HUES6 (cell line): ENCODE measurements around the gene GNG12.

ENCODE experiments used
- H3K27ac ChIP-seq: 2 replicates; pipeline ENCODE4 v1.7.0; 2013; ENCODE audit warnings: low read depth, mild to moderate bottlenecking, low read length, inconsistent platforms
- H3K27me3 ChIP-seq: 2 replicates; pipeline ENCODE4 v1.6.1; 2013; ENCODE audit warnings: low read length; ENCODE audit not compliant: control insufficient read depth, insufficient read depth
- H3K36me3 ChIP-seq: 2 replicates; pipeline ENCODE4 v1.6.1; 2013; ENCODE audit warnings: low read length; ENCODE audit not compliant: control insufficient read depth, insufficient read depth
- H3K4me1 ChIP-seq: 2 replicates; pipeline ENCODE4 v1.6.1; 2013; ENCODE audit warnings: low read length; ENCODE audit not compliant: control insufficient read depth, insufficient read depth
- H3K4me3 ChIP-seq: 2 replicates; pipeline ENCODE4 v1.5.1; 2013; ENCODE audit warnings: low read depth, low read length
- H3K9ac ChIP-seq: one replicate; pipeline ENCODE4 v1.6.1; 2013; ENCODE audit warnings: mild to moderate bottlenecking, low read length
- H3K9me3 ChIP-seq: 2 replicates; pipeline ENCODE4 v1.6.1; 2013; ENCODE audit warnings: low read depth, low read length; ENCODE audit not compliant: control insufficient read depth, insufficient read depth

The GNG12 gene

GRCh38 chr1:67767103-67767782, 66.0 kb downstream of the GNG12 start:
- Histone ChIP-seq H3K27me3 (no peaks in the 10 kb centered on the region), H3K9me3 (no peaks in the 10 kb centered on the region), H3K9ac (no peak overlapping the region), H3K4me3 (no peak overlapping the region), H3K36me3 (no peaks in the 10 kb centered on the region), H3K27ac (no peak overlapping the region), H3K4me1 (peaks cover 11% of the 10 kb centered on the region)

DNA sequence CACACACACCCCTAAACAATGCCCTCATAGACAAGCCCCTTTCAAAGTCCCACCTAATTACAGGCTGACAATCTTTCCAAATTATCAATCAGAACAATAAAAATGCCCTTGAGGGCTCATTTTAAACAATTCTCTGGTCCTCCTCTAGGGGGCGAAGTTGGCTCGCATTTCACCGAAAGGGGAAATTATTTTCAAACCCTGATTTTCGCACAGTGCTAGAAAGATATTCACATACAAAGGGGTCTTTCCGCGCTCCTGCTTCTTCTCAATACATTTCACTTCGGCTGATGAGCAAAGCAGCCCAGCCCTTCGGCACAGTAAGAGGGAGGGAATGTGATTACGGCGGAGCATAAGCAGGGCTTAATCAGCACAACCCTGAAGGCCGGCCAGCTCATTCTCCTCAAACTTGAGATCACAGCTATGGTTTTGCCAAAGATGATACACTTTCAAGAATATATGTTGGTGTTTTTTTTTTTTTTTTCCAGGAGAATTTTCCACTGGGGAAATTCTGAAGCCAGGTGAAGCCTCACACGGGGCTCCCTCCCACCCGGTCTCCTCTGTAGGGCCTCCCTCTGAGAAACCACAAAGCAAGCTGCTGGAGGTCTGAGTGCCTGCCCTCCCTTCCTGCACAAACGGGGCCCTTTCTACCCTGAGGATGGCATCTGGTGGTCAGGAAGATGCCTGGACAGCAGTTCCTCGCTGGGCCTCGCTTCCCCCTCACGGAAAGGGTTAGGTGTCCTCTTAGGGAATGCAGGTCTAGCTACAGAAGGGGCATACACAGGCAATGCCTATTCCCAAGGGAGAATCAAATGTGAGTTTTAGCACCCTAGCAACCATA, 66.9 kb downstream of the GNG12 start:
- Histone ChIP-seq H3K9me3 (no peaks in the 10 kb centered on the region), H3K27me3 (no peaks in the 10 kb centered on the region), H3K4me1 (peaks cover 11% of the 10 kb centered on the region), H3K9ac (peak overlapping the region; percentile 21), H3K4me3 (peak overlapping the region; percentile 35; the same call in 1 of the 2 replicates), H3K27ac (no peak overlapping the region), H3K36me3 (no peaks in the 10 kb centered on the region)

- Histone ChIP-seq H3K4me1 (peaks cover 16% of the 10 kb centered on the region), H3K36me3 (no peaks in the 10 kb centered on the region), H3K9me3 (no peaks in the 10 kb centered on the region), H3K9ac (no peak overlapping the region), H3K27ac (no peak overlapping the region), H3K27me3 (no peaks in the 10 kb centered on the region), H3K4me3 (no peak overlapping the region)
Observed at GRCh38 chr1:67764633-67765032, 68.6 kb downstream of the GNG12 start.

- Histone ChIP-seq H3K27me3 (no peaks in the 10 kb centered on the region), H3K4me1 (peaks cover 11% of the 10 kb centered on the region), H3K27ac (no peak overlapping the region), H3K9me3 (no peaks in the 10 kb centered on the region), H3K9ac (no peak overlapping the region), H3K36me3 (no peaks in the 10 kb centered on the region), H3K4me3 (no peak overlapping the region)
Observed at GRCh38 chr1:67761730-67762129, 71.5 kb downstream of the GNG12 start.

DNA sequence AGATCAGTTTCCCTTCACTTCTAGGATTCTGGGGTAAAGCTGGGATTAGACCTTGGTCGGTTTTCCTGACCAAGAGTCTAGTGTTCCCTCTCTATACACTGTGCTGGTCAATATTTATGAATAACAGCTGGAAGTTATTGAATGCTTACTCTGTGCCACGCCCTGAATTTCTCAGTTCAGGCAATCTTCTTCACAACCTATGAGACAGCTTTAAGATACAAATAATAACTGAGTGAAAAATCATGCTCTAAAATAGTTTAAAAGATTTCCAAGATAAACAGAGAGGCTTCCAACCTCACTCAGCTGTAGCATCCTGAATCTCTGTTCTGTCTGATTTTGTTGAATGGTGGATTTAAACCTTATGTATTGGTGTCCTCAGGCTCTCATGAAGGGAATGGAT, 72.2 kb downstream of the GNG12 start:
- Histone ChIP-seq H3K4me3 (no peak overlapping the region), H3K9ac (no peak overlapping the region), H3K9me3 (no peaks in the 10 kb centered on the region), H3K27ac (no peak overlapping the region), H3K4me1 (peaks cover 5% of the 10 kb centered on the region; the same call in 1 of the 2 replicates), H3K36me3 (no peaks in the 10 kb centered on the region), H3K27me3 (no peaks in the 10 kb centered on the region)

- Histone ChIP-seq H3K27me3 (no peaks in the 10 kb centered on the region), H3K4me3 (no peak overlapping the region), H3K9ac (no peak overlapping the region), H3K4me1 (peaks cover 5% of the 10 kb centered on the region; the same call in 1 of the 2 replicates), H3K27ac (no peak overlapping the region), H3K36me3 (no peaks in the 10 kb centered on the region), H3K9me3 (no peaks in the 10 kb centered on the region)
Observed at GRCh38 chr1:67760030-67760821, 73.0 kb downstream of the GNG12 start.

- Histone ChIP-seq H3K36me3 (no peaks in the 10 kb centered on the region), H3K4me3 (no peak overlapping the region), H3K27me3 (no peaks in the 10 kb centered on the region), H3K27ac (no peak overlapping the region), H3K4me1 (peaks cover 5% of the 10 kb centered on the region; the same call in 1 of the 2 replicates), H3K9me3 (no peaks in the 10 kb centered on the region), H3K9ac (no peak overlapping the region)
Observed at GRCh38 chr1:67759692-67760029, 73.6 kb downstream of the GNG12 start.

GRCh38 chr1:67759066-67759465, 74.2 kb downstream of the GNG12 start:
- Histone ChIP-seq H3K9ac (no peak overlapping the region), H3K4me3 (no peak overlapping the region), H3K9me3 (no peaks in the 10 kb centered on the region), H3K4me1 (peaks cover 5% of the 10 kb centered on the region; the same call in 1 of the 2 replicates), H3K36me3 (no peaks in the 10 kb centered on the region), H3K27me3 (no peaks in the 10 kb centered on the region), H3K27ac (no peak overlapping the region)

DNA sequence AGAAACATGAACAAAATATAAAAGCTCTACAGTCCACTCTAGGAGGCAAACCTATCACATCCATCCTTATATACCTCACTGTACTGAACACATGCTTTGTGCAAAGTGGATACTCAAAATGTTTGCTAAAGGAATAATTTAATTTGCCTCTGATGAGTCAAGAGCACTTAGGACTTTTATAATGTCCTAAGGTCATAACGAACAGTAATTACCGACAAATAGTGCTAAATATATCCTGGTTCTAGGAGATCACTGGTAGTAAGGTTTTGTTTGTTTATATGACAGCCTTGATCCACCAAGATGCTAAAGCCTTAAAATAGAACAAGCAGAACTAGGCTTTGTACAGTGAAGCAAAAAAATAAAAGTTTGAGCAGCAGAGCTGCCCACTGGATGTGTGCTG, 77.6 kb downstream of the GNG12 start:
- no peaks in the 10 kb centered on the region for H3K9me3 ChIP-seq
- H3K27ac ChIP-seq, result no peak overlapping the region
- H3K36me3 ChIP-seq, result no peaks in the 10 kb centered on the region
- peaks cover 23% of the 10 kb centered on the region; the same call in 1 of the 2 replicates for H3K4me1 ChIP-seq
- H3K9ac ChIP-seq, result no peak overlapping the region
- no peaks in the 10 kb centered on the region for H3K27me3 ChIP-seq
- H3K4me3 ChIP-seq, result no peak overlapping the region

GRCh38 chr1:67755160-67755559, 78.1 kb downstream of the GNG12 start:
- Histone ChIP-seq H3K27me3 (no peaks in the 10 kb centered on the region), H3K9ac (no peak overlapping the region), H3K9me3 (no peaks in the 10 kb centered on the region), H3K4me3 (no peak overlapping the region), H3K4me1 (peaks cover 28% of the 10 kb centered on the region), H3K36me3 (no peaks in the 10 kb centered on the region), H3K27ac (no peak overlapping the region)

GRCh38 chr1:67754526-67754920, 78.7 kb downstream of the GNG12 start:
- Histone ChIP-seq H3K36me3 (no peaks in the 10 kb centered on the region), H3K9me3 (no peaks in the 10 kb centered on the region), H3K9ac (no peak overlapping the region), H3K4me1 (peaks cover 29% of the 10 kb centered on the region), H3K27ac (no peak overlapping the region), H3K27me3 (no peaks in the 10 kb centered on the region), H3K4me3 (no peak overlapping the region)
